HG03280 (cell line): ENCODE measurements around the gene OLFM4.

Source experiments
- ATAC-seq: cut with Tn5 transposase; IDR thresholded peaks from one replicate; pipeline ENCODE4 v1.9.1; 2021; ENCODE audit warnings: mild to moderate bottlenecking, moderate library complexity; ENCODE audit not compliant: unreplicated experiment

The OLFM4 gene

GRCh38 chr13:53014495-53015443, 13.8 kb upstream of the OLFM4 start:
- ATAC-seq: no peak

DNA sequence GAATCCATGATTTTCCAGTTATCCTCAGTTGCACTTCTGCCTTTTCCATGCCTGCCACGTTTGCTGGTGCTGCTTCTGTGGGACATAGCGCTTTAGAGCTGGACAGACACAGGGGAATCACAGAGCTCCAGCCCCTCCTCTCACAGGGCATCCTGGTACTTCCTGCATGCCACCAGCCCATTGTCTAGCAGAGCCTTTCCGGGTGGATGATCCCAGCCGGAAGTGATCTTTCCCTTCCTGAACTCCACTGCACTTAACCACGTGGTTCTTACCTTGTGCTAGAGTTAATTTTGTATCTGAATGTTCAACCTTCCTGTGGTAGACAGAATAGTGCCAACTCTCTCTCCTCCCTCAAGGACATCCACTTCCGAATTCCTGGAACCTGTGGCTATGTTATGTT, 12.6 kb upstream of the OLFM4 start:
- no peak for ATAC-seq

DNA sequence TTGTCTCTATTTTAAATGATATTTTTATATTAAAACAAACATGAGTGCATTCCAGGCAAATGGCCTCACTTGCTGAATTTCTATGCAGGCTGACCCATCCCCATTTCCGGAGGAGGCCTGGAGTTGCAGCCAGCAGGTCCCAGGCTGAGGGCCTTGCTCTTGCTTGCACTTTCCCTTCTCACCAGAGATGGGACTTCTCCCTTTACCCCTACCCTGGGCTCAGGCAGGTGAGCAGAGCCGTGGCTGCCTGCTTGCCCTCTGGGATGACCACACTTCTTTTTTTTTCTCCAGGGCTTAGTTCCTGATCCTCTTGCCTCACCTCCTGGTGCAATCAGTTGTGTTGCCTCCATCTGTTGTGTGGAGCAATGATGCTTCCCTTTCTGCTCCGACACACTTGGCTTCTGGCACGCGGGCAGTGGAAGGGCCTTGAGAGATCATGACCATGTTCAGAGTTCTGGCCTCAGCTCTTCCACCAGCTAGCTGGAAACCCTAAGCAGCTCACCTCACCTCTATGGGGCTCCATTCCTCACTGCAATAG, 11.1 kb upstream of the OLFM4 start:
- ATAC-seq: no peak

DNA sequence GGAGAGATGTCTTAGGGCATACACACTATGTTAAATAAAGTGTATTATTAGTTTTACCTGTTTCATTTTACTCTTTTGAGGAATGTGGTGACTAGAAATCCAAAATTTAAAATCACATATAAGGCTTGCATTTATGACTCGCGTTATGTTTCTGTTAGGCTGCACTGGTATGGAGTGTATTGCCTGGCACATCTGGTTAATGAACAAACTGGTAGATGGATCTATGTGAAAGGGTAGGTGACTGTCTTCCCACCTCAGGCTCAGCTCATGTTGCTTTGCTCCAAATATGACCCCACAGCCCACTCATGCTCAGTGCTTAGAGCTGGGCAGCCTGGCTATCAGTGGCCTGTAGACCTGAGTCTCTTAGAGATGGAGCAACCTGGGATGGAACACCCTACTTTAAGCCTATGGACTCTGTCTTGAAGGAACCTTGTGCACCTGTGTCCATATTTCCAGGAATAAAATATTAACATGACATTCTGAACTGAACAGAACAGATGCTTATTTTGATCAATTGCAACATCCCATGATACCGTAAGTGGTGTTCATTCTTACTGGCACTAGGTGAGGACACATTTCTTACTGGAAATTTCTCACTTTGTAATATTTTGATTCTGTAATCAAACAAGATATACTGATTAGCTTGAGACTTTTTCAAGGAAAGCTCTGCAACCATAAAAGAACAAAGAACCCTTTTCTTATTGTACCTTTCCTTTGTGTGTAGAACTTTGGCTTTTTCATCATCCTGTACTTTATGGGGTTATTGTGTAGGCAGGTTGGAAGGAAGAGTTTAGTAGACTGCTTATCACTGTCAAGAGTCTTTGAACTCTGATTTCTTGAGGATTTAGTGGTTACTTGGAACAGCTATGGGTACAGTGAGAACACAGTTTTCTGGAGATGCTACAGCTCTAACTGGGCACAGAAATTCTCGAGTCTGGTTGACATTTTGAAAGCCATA, 9.6 kb upstream of the OLFM4 start:
- no peak for ATAC-seq

- ATAC-seq: no peak
Observed at GRCh38 chr13:53020764-53021335, 7.8 kb upstream of the OLFM4 start.

GRCh38 chr13:53023246-53023645, 5.4 kb upstream of the OLFM4 start:
- ATAC-seq: no peak

DNA sequence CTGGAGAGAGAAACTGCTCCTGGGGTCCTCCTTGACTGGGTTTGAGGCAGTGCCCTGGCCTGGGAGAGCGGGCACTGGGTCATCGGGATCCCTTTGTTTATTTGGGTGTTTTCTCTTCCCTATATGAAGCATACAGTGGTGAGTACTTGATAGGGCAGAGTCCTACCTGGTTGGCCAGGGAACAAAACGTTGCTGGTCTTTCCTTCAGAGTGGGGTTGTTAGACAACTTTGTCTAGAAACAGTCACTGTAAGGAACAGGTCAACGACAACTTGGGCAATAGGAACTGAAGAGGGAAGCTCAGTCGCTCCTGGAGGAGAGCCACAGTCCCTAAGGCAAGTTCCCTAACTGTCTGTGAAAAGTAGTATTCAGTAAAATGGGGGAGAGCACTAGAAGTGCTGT, 550 bp upstream of the OLFM4 start:
- ATAC-seq: no peak

GRCh38 chr13:53032849-53033248, 4.2 kb downstream of the OLFM4 start:
- no peak for ATAC-seq

DNA sequence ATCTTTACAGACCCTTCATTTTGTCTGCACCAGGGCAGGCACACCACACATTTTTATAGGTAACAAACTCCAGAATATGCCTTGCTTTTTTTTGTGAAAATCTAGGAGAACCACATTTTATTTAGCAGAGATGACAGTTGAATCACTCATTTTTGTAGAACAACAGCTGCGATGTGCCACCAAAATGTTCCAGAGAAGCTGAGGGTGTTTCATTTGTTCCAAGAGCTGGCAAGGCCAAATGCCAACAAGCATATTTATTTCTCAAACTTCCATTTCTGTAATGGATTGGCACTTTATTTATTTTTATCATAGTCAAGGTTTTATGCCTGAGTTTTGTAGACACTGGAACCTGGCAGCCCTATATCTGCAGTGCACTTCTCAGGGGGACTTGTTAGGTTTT, 10.4 kb downstream of the OLFM4 start:
- no peak for ATAC-seq

- no peak for ATAC-seq
Observed at GRCh38 chr13:53041968-53042516, 13.4 kb downstream of the OLFM4 start.

GRCh38 chr13:53042877-53043276, 14.3 kb downstream of the OLFM4 start:
- no peak for ATAC-seq

GRCh38 chr13:53043398-53043797, 14.8 kb downstream of the OLFM4 start:
- no peak for ATAC-seq

DNA sequence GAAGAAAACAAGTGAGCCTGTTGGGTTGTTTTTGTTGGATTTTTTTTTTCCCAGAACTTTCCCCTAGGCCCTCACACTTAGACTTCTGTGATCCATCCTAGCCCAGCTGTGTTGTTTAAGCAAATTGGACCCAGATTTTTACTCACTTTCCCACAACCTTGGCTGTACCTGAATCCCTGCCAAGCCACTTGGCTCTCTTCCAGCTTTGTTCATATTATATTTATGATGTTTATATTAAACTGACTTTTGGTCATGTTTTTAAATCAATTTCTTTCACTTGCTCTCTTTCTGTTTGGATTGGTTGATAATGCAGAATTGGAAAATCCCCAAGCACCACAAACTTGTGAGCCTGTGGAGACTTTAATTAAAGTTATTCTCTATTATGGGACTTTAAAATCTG, 16.6 kb downstream of the OLFM4 start:
- ATAC-seq: no peak

DNA sequence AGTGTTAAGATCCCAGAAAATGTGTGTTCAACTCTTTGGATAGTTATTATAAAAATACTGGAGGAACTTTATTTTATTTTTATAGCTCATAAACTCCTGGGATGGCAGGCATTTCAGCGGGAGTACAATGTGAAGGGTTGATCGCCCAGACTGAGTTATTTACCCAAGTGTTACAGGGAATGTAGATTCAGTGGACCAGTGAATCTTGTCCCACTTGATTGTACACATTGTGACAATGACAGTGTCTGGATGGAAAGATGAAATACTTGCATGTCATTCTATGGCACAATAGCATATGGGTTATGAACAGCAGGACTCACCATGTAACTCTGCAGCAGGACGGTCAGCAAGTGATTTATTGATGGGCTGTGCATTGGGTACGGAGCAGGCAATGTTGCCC, 20.3 kb downstream of the OLFM4 start:
- no peak for ATAC-seq

- no peak for ATAC-seq
Observed at GRCh38 chr13:53050151-53050550, 21.5 kb downstream of the OLFM4 start.

- no peak for ATAC-seq
Observed at GRCh38 chr13:53052675-53053074, 24.1 kb downstream of the OLFM4 start.

DNA sequence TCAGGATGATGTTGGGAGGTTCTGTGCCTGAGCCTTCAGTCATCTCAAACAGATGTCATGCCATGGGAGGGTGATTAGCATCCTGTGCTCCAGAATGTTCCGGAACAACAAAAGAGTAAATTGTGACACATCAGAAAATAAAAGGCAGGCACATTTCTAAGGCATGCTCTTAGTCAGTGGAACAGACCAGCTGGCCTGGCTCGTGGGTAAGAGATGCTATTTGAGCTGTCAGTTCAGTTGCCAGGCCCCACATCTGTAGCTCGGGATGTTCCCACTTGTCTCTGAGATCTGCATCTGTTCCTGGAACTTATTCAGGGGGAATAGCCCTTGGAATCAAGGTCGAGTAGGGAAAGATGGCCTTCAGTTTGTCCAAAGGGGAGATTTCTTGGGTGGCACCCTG, 26.0 kb downstream of the OLFM4 start:
- no peak for ATAC-seq

DNA sequence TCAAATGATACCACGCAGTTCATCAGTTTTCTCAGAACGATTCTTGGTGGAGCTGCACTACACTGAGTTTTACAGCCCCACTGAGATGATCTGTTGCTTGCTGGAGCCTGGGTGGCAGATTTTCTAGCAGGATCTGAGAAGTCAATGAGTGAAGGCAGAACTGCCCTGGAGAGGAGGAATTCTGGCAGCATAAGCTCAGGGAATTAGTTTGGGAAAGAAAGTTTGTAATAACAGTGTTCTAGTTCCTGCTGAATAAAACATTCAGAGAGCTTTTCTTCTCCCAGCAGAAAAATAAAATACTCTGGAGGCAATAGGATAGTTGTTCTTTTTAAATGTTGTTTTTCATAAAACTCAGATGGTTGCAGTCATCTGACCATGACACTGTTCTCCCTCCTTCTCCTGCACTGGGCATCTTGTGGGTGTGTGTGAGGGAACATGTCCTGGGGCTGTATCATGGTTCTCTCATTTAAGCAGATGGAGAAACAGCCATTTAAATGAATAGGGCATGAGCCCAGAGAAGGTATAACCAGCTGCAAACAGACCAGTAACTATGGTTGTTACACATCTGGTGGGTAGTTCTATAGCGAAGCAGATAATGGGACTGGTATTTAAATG, 29.6 kb downstream of the OLFM4 start:
- no peak for ATAC-seq

- ATAC-seq: no peak
Observed at GRCh38 chr13:53060840-53061490, 32.4 kb downstream of the OLFM4 start.

DNA sequence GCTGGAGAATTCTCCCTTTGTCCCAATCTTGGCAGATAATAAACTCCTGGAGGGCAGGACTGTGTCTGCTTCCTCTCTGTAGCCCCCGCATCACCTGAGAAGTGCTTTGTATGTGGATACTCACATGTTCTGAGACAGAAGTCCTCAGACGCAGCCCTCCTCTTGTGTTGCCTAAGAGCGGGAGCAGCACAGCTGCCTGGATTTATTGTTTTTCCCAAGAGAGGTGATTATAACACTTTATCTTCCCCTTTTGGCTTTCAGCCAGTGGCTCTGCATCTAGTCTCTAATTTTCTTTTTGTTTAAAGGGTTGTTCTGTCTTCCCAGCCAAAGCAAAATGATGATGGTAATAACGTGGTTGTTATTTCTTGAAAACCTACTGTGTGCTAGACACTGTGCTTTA, 36.1 kb downstream of the OLFM4 start:
- no peak for ATAC-seq
